PFSK-1 (cell line): Measurements from ENCODE around the gene TPM3.

ENCODE experiments used
- FOXP2 ChIP-seq: optimal IDR thresholded peaks from 2 replicates; pipeline ENCODE3; 2011; ENCODE audit warnings: borderline replicate concordance, control low read depth, inconsistent platforms; ENCODE audit not compliant: insufficient read depth; ENCODE audit errors: extremely low read length, extremely low read depth
- POLR2AphosphoS5 ChIP-seq: IDR thresholded peaks from 2 replicates; pipeline ENCODE4 v1.6.1; 2012; ENCODE audit warnings: low read depth, mild to moderate bottlenecking, control low read depth, low read length, moderate library complexity
- SIN3A ChIP-seq: IDR thresholded peaks from 2 replicates; pipeline ENCODE4 v1.6.1; 2012; ENCODE audit warnings: mild to moderate bottlenecking, low read length, moderate library complexity, borderline replicate concordance; ENCODE audit not compliant: insufficient read depth
- TAF1 ChIP-seq: IDR thresholded peaks from 2 replicates; pipeline ENCODE4 v1.6.1; 2012; ENCODE audit warnings: low read length, control low read depth, borderline replicate concordance; ENCODE audit not compliant: insufficient read depth
- TF ChIP-seq, protein P1 (sequence below), 2 experiments: IDR thresholded peaks; 2 replicates each; pipeline versions ENCODE4 v1.6.1 to v1.8.0; 2011 to 2012; ENCODE audit warnings: low read depth in 2 of 2, low read length in 2 of 2, control low read depth in 1 of 2, inconsistent platforms in 1 of 2, mild to moderate bottlenecking in 1 of 2, moderate library complexity in 1 of 2; ENCODE audit not compliant: insufficient read depth in 1 of 2

- TF ChIP-seq POLR2AphosphoS5 (no peak), TAF1 (no peak), SIN3A (no peak), FOXP2 (no peak)
- TF ChIP-seq, protein P1, sequence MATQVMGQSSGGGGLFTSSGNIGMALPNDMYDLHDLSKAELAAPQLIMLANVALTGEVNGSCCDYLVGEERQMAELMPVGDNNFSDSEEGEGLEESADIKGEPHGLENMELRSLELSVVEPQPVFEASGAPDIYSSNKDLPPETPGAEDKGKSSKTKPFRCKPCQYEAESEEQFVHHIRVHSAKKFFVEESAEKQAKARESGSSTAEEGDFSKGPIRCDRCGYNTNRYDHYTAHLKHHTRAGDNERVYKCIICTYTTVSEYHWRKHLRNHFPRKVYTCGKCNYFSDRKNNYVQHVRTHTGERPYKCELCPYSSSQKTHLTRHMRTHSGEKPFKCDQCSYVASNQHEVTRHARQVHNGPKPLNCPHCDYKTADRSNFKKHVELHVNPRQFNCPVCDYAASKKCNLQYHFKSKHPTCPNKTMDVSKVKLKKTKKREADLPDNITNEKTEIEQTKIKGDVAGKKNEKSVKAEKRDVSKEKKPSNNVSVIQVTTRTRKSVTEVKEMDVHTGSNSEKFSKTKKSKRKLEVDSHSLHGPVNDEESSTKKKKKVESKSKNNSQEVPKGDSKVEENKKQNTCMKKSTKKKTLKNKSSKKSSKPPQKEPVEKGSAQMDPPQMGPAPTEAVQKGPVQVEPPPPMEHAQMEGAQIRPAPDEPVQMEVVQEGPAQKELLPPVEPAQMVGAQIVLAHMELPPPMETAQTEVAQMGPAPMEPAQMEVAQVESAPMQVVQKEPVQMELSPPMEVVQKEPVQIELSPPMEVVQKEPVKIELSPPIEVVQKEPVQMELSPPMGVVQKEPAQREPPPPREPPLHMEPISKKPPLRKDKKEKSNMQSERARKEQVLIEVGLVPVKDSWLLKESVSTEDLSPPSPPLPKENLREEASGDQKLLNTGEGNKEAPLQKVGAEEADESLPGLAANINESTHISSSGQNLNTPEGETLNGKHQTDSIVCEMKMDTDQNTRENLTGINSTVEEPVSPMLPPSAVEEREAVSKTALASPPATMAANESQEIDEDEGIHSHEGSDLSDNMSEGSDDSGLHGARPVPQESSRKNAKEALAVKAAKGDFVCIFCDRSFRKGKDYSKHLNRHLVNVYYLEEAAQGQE (IDR thresholded peaks at IDR 0.05; ENCODE audit: insufficient read depth in 1 of 2, low read depth in 2 of 2, low read length in 2 of 2) = no peak
Measured at GRCh38 chr1:154237435-154237834, 45.5 kb upstream of the TPM3 start.
